ENCODE measurements around the gene MZT2B.
"Not testable (repeated sequence)": the region's sequence is repeated elsewhere in the genome, so short reads cannot be mapped to it uniquely, and the experiment has no call there.

DNA sequence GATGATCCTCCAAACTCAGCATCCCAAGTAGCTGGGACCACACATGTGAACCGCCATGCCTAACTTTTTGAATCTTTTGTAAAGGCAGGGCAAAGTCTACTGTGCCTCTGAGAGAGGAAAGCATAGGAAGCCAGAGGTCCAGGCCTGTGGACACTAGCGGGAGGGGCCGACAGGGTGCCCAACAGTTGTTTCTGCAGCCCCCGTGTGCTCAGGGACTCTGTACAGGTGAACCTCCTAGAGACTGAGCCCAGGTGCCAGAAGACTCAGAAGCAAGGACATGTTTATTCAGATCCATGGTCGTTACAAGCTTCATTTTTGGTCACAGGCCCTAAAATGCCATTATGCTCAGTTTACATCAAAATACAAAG is 30.9 kb upstream of the MZT2B start:
- TF ChIP-seq, protein P1, sequence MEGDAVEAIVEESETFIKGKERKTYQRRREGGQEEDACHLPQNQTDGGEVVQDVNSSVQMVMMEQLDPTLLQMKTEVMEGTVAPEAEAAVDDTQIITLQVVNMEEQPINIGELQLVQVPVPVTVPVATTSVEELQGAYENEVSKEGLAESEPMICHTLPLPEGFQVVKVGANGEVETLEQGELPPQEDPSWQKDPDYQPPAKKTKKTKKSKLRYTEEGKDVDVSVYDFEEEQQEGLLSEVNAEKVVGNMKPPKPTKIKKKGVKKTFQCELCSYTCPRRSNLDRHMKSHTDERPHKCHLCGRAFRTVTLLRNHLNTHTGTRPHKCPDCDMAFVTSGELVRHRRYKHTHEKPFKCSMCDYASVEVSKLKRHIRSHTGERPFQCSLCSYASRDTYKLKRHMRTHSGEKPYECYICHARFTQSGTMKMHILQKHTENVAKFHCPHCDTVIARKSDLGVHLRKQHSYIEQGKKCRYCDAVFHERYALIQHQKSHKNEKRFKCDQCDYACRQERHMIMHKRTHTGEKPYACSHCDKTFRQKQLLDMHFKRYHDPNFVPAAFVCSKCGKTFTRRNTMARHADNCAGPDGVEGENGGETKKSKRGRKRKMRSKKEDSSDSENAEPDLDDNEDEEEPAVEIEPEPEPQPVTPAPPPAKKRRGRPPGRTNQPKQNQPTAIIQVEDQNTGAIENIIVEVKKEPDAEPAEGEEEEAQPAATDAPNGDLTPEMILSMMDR (conservative IDR thresholded peaks at IDR 0.05), result not testable (repeated sequence)
- not testable (repeated sequence) for TF ChIP-seq ZFX (IDR thresholded peaks at IDR 0.05)

All from C4-2B (cell line).